HG03103 (cell line): ENCODE results near the gene RAP1A.
"Not testable (repeated sequence)": the region's sequence is repeated elsewhere in the genome, so short reads cannot be mapped to it uniquely, and the experiment has no call there.

Experiments
- ATAC-seq: cut with Tn5 transposase; IDR thresholded peaks from one replicate; pipeline ENCODE4 v1.9.1; 2021; ENCODE audit warnings: low read depth; ENCODE audit not compliant: unreplicated experiment

The RAP1A gene

DNA sequence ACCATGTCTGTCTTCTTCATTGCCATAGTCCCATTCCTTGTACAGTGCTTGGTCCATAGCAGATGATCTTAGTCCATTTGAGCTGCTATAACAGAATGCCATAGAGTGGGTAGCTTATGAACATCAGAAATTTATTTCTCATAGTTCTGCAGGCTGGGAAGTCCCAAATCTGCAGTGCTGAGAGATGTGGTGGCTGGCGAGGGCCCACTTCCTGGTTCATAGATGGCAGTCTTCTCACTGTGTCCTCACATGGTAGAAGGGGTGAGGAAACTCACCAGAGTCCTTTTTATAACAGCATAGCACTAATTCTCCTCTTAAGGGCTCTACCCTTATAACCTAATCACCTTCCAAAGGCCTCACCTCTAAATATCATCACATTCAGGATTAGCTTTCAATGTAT, 23.1 kb upstream of the RAP1A start:
- no peak for ATAC-seq

DNA sequence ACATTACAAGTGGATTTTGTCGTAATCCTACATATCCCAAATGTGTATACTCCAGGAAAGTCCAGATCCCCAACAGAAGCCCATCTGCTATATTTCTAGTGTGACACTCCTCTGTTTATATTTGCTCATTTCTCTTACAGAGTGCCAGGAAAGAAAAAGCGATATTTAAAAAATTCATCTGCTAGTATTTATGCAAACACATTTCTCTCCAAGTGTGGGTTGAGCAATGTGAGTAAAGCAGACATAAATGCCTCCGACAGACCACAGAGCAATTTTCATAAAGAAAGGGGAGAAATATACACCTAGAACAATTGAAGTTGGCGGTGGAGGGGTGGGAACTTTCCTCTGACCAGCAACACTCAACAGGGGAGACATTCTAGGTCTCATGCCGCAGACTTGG, 22.2 kb upstream of the RAP1A start:
- ATAC-seq: no peak

DNA sequence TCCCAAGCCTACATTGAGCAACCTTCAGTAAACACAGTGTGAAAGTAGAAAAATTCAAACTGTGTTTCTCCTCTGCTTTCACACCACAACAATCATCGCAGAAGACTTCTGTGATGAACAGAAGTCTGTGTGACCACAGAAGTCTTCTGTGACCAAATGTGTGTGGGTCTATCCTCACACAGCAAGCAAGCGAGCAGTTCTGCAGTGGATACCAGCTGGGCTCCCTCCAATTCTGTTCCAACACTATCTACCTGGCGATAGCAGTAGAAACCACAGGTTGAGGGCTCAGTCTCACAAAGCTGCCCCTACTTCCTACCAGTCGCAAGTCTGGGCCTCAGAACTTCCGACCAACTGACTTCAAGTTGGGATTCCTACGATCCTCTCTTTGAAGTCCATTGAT, 21.0 kb upstream of the RAP1A start:
- no peak for ATAC-seq

DNA sequence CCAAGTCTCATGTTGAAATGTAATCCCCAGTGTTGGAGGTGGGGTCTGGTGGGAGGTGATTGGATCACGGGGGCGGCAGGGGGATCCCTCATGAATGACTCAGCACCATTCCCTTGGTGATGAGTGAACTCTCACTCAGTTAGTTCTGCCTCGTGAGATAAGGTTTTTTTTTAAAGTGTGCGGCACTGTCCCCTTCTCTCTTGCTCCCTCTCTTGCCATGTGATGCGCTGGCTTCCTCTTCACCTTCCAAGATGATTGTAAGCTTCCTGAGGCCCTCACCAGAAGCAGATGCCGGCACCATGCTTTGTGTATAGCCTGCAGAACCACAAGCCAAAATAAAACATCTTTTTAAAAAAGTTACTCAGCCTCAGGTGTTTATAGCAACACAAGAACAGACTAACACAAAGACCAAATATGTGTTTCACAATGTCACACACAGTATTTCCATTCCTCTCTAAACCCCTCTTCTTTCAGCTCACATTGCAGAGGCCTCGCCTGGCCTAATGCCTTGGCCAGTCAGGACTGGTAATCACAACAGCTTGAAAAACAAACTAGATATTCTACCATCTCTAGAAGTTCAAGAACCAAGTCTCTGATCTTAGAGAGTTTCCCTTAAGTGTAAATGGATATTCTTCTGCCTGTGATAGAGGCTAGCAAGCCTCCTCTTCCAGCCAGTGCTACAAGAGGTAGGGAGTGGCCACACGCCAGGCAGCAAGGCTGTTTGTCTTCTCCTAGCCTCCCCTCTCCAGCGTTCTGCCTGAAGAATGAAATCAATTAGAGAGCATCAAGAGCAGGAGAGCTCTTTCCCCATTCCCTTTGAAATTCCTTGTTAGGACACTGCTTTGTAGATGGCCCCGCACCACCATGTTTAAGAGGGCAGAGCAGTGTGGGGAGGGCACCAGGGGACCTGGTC, 19.6 kb upstream of the RAP1A start:
- no peak for ATAC-seq

DNA sequence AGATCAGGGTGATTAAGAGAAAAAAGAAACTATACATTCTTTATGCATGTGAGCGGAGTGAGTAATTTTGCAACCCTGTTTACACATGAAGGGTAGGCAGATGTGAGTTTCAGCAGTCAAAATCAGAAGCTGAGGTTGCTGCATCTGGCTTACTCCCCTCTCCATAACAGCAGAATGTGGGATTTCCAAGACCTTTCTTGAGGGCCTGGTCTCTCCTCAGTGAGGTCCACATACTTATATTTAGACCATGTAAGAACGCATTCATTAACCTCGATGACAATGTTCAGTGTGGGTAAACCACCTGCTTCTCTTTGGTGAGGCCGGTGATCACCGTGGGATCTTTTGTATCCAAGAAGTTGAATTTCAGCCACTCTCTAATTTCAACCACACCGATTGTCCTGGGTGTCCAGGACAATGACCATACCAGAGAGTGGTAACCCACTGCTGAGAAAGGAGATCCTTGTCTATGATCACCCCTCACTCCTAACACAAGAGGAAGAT, 18.7 kb upstream of the RAP1A start:
- ATAC-seq: peak; percentile 56

DNA sequence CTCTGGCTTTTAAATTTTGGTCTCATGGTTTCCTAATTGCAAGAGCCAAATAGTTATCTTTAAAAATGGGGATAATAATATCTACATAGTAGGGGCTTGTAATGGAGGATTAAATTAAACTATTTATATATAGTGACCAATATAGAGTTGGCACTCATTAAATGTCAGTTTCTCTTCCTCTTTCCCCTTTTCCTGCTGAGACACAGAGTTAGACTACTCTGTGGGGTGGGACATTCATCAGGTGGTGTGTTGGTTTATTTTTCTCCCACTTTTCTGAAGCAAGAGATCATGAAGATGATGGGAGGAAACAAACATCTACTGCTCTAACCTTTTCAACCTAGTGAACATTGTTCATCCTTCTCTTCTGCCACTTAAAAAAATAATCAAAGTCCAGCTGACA, 17.3 kb upstream of the RAP1A start:
- ATAC-seq: no peak

DNA sequence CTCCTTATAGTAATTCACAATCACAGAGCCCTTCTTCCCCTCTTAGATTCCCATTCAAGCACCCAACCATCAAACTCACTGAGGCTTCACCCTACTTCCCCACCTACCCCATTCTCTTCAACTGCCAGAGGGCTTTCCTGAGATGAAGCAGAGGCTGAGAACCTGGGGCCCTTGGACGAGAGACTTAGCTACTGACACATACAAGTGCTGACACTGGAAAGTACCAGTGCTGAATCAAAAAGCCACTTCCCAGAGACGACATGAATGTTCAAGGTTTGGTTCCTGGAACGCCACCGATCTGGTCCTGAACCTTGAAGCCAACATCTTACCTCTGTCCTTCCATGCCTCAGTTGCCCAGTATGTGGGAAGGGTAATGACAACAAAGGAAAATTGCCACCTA, 16.6 kb upstream of the RAP1A start:
- no peak for ATAC-seq

DNA sequence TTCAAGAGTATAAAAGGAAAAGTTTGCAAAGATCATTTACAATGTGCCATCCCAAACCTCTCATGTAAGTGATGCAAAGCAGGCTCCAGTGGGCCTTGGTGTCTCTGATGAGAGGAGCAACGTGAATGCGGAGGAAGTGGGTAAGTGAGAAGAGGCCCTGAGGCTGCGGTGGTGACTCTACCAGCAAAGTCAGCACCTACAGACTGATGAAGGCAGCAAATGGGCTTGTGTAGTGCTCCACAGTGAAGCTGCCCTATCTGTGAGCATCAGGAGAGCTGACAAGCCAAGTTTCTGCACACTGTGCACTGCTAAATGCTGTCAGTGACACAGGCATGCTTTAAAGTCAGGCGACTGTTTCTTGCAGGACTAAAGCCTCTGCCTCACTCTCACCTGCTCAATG, 15.6 kb upstream of the RAP1A start:
- ATAC-seq: peak; percentile 40

DNA sequence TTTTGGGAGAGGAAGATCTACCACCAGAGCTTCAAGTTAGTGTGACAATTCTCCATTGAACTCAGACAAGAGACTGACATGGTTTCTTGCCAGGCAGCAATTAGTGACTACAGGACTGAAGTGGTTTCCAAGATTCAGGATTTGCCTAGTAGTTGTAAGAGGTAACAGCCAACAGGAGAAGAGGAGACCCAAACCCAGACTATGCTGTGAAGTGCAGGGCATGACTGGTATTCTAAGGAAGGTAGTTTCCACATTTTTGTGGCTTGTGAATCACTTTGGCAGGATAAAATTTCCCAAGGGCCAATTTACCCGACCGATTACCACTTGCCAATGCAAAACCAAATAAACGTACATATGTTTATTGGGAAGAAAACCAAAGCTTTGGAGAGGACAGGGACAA, 14.7 kb upstream of the RAP1A start:
- no peak for ATAC-seq

DNA sequence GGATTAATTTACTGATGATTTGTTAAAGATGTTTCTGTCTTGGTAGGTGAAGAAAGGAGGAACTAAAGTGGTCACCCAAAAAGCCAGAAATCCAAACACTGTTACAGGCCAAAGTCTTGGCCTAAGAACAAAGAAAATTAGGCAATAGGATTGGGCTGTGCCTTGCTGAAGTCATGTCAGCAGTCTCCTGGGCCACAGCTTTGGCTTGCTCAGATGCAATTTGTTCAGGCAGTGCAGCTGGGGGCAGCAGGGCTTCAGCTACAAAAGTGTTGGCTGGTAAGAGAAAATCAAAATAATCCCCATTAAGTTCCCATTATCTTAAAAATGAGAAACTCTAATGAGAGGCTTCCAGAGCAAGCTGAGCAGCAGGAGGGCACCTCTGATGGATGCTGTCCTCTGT, 14.0 kb upstream of the RAP1A start:
- no peak for ATAC-seq

DNA sequence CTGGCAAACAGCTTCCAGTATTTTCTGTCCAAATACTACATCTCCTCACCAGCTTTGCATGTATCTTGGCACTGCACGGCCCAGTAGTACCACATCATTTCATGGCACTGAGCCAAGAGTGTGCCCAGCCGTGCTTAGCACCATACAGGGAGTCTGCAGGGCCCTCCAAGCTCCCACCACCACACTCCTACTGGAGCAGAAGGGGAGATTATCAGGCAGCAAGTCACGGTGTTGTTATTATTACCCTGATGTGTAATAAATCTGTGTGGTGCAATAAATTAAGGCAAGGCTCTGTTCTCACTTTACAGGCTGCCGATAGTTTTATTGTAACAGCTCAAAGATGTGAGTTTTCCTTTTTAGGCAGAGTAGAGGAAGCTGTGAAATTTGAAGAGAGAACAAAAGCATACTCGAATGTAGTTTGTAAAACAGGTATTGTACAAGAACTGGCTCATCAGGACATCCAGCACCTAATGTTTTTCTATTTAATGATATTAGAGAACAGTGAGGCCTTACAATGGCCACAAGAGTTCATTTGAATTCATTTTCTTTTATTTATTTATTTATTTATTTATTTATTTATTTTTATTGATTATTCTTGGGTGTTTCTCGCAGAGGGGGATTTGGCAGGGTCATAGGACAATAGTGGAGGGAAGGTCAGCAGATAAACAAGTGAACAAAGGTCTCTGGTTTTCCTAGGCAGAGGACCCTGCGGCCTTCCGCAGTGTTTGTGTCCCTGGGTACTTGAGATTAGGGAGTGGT, 13.0 kb upstream of the RAP1A start:
- ATAC-seq: not testable (repeated sequence)

DNA sequence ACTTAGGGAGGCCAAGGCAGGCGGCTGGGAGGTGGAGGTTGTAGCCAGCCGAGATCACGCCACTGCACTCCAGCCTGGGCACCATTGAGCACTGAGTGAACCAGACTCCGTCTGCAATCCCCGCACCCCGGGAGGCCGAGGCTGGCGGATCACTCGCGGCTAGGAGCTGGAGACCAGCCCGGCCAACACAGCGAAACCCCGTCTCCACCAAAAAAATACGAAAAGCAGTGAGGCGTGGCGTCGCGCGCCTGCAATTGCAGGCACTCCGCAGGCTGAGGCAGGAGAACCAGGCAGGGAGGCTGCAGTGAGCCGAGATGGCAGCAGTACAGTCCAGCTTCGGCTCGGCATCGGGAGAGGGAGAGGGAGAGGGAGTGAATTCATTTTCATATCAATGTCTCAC, 11.1 kb upstream of the RAP1A start:
- not testable (repeated sequence) for ATAC-seq

DNA sequence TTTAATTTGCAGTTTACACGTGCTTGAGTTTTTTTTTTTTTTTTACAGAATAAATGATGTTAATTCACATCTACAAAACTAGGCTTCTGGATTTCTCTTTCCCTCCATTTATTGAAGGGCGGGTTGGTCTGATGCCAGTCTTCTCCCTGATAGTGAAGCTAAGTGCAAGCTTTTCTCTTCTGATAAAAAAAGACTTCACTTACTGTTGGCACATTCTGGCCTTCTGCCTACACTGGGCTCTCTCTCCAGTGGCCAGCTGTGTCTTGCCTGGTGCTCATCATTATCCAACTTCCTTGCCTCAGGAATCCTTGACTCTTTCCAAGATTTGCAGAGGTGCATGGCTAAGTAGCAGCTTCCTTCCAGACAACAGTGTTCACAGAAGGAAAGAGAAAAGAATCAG, 7.6 kb upstream of the RAP1A start:
- no peak for ATAC-seq

DNA sequence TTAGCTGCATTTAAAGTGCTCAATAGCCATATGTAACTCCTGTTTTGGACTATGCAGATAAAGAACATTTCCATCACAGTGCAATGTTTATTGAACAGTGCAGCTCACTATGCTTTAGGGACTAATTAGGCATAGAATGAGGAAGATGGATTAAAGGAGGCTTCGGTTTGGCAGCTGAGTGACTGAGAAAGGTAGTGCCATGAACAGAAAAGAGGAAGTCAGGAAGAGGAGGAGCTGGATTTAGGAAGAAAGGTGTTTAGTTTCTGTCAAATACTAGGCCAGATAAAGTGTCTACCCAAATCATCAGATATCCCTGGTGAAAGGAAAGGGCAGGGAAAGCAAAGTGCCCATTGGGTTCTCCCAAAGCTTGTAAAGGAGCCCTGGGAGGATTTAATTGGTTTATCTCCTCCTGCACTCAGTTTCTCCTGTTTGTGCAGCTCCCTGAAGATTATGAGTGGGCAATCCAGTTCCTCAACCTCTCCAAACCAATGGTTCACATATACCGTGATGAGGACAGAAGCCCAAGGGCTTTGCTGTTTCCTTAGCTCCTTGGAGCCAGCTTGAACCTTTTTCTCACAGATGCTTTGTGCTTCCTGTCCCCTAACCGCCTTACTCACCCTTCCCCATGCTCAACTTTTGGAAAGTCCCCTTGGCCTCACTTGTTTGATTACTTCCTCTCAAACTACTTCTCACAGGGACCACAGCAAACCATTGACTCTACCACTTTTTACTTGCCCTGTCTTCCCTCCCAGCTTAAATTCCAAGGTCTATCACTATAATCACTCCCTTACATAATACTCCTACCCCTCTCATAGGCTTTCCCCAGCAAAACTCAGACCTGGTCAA, 3.5 kb upstream of the RAP1A start:
- no peak for ATAC-seq

DNA sequence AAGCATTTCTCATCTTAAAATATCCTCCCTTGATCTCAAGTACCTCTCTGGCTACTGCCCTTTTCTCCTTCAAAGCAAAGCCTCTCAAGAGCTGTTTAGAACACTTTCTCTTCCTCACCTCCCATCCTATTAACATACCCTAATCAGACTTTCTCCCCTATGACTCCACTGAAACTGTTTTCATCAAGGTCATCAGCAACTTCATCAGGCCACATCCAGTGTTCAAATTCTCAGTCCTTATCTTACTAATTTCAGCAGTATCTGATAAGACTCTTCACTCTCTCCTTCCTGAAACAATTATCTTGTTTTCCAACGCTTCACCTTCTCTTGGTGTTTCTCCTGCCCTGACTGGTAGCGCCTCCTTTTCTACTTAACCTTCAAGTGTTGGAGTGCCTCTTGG, 1.5 kb upstream of the RAP1A start:
- ATAC-seq: no peak

DNA sequence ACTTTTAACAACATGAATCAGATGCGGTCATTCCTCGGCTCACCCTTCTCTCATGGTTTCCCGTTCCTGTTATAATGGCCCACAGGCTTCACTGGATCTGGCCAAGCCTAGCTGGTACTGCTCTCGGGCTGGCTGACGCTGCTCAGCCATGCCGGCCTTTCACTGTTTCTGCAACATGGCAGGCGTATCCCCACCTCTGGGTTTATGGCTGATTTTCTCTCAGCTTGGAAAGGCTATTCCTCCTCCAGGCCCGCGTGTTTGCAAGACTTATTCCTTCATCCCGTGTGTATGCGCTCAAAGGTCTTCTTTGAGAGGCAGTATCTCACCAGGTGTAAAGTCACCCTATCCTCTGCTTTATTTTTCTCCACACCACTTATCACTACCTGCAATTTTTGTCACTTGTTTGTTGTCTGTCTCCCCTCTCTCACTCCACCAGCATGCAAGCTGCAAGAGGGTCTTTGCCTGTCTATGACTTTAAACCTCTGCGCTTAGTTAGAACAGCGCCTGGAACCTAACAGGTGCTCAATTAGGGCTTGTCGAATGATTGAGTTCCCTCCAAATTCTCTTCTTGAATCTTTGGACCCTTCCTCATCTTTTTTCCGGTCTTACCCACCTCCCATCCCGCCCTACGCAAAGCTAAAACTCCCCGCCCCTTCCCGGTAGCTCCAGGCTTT, 491 bp upstream of the RAP1A start:
- ATAC-seq: peak; percentile 4

DNA sequence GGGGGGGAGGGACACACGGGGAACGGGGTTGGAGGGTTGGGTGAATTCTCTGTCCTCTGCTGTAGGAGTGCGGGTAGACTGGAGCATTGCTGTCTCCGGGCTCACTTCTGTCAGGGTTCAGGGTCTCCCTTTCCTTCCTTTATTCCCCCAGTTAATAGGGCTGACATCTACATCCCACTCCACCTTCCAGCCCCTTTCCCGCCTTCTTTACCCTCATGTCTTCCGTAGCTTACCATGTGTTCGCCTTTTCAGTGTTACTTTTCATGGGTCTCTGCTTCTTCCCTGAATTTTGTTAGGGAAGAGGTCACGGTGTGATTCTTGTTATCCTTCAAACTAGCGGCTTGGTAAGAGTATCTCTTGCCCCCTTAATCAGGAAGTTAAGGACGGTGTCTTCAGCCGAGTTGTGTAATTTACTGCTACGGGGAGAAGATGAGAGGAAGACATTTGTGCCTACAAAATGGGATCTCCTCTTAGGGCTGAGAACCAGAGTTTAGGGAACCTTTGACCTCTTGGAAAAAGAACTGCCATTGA, 917 bp downstream of the RAP1A start:
- ATAC-seq: no peak

DNA sequence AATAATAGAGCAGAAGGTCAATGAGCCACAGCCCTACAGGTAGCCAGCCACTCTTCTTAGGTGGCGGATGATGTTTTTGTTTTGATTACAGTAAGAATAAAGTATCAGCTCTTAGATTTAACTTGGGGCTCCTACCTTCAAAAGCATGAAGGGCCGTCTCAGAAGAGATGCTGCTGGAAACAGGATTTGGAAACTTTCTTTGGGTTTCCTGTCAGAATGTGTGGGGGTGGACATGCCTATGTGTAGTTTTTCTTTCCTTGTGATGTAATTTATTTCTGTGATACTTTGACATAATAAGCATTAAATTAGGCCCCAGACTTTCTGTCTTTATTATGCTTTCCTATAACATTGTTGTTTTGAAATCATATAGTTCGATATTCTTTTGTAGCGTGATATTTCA, 1.5 kb downstream of the RAP1A start:
- no peak for ATAC-seq

DNA sequence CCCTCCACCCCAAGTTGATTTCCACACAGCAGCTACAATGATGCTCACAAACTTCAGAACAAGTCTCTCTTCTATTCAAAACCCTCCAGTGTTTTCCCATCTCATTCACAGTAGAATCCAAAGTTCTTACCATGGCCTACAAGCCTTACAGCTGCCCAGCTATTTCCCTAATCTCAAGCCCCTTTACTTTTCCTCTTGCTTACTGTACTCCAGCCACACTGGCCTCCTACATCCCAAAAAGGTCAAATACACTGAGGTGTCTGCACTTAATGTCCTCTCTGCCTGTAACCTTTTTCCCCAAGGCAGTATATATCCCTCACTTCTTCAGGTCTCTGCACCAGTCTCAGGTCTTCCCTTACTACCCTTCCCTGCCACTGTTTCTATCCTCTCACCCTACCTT, 2.6 kb downstream of the RAP1A start:
- ATAC-seq: no peak

DNA sequence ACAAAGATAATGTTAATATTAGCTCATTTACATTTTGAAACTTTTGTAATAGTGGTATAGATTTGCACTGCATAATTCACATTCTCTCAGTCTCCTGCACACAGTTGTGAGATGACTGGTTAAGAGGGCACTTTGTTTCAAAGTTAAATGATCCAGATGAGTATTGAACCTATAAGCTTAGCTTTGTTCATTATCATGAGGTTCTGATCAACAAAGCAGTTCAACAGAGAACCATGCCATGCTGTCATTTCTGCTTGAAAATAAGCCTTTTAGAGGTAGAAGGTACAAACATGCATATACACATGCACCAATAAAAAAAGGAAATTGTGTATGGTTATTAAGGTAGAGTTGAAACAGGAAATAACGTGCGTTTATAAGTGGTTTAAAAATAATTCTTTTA, 4.8 kb downstream of the RAP1A start:
- ATAC-seq: no peak
